GM12878 (cell line): ENCODE data around the gene KCNN3.

ENCODE experiments used
- ASH2L ChIP-seq: fragments of 300-600, 200-600 bp; sonication (generic); IDR thresholded peaks from 2 replicates; pipeline ENCODE4 v1.6.1; 2017; ENCODE audit warnings: low read depth, mild to moderate bottlenecking, borderline replicate concordance
- HDAC2 ChIP-seq: fragments of 200-600 bp; sonication (generic); IDR thresholded peaks from 2 replicates; pipeline ENCODE4 v1.6.1; 2017
- NR2C1 ChIP-seq: fragments of 450-650 bp; IDR thresholded peaks from 2 replicates; pipeline ENCODE4 v1.6.1; 2017; ENCODE audit warnings: antibody characterized with exemption, mild to moderate bottlenecking, moderate library complexity
- POLR2A ChIP-seq: IDR thresholded peaks from 2 replicates; pipeline ENCODE4 v1.6.1; 2011; ENCODE audit warnings: low read depth, mild to moderate bottlenecking, low read length
- POLR2AphosphoS5 ChIP-seq: IDR thresholded peaks from 2 replicates; pipeline ENCODE4 v1.6.1; 2011; ENCODE audit warnings: mild to moderate bottlenecking, low read length, inconsistent platforms
- POU2F2 ChIP-seq: IDR thresholded peaks from 3 replicates; pipeline ENCODE4 v1.6.1; 2011; ENCODE audit warnings: low read depth, mild to moderate bottlenecking, low read length, borderline replicate concordance
- STAT1 ChIP-seq: fragments of 450-650 bp; conservative IDR thresholded peaks from 2 replicates; pipeline ENCODE4 v1.6.1; 2014; ENCODE audit warnings: antibody characterized with exemption, mild to moderate bottlenecking
- TF ChIP-seq, protein P1 (sequence below): fragments of 450-650 bp; formaldehyde crosslinking; IDR thresholded peaks from 2 replicates; pipeline ENCODE4 v1.4.0; 2022; ENCODE audit warnings: mild to moderate bottlenecking, moderate library complexity
- TF ChIP-seq, protein P2 (sequence below), 3 experiments: IDR thresholded peaks in 2 of 3; conservative IDR thresholded peaks in 1 of 3; 2 replicates each; pipeline ENCODE4 v1.5.1; 2011; ENCODE audit warnings: low read depth in 3 of 3, low read length in 3 of 3, mild to moderate bottlenecking in 3 of 3, control low read depth in 2 of 3, moderate library complexity in 2 of 3, inconsistent platforms in 1 of 3, mixed read lengths in 1 of 3; ENCODE audit not compliant: control insufficient read depth in 2 of 3, insufficient read depth in 1 of 3; ENCODE audit errors: extremely low read depth in 1 of 3
- TF ChIP-seq, protein P3 (sequence below): fragments of 150-350 bp; IDR thresholded peaks from 2 replicates; pipeline ENCODE4 v1.6.1; 2016; ENCODE audit warnings: low read depth, low read length
- TF ChIP-seq, protein P4 (sequence below): IDR thresholded peaks from 2 replicates; pipeline ENCODE4 v1.6.1; 2012; ENCODE audit warnings: low read depth, low read length, improper control_type of control experiment

DNA sequence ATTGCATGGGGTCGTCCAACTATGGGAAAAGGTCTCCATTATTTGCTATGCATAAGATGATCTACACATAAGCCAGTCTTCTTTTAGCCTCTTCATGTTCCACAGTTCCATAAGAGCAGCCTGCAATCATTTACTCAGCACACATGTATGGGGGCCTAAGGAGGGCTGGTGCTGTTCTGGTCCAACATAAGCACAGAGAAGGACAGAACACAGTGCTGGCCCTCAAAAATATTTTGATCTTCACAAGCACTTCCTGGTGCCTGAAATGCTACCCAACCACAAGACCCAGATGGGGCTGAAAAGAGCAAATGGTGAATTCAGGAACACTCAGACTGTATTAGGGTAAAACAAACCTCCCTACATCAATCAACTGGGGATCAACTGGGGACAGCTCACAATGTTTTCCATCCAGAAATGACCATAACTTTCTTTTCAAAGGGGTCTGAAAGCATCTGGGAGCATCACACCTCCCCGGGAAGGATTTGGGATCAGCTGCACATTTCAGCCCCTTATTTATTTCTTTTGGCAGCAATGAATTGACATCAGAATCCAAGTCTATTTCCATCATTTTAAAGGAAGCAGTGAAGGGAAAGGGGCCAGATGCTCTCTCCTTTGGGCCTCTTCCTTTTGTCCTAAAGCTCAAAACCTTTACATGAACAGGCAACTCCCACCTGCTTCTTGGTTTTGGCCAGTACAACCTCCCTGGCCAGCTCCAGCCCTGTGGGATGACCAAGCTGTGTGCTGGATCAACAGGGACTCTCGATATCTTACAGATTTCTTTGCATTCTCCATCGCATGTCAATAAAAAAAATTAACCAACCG, 45.7 kb downstream of the KCNN3 start:
- TF ChIP-seq POLR2A (no peak), STAT1 (no peak), NR2C1 (no peak), HDAC2 (no peak), POU2F2 (no peak), POLR2AphosphoS5 (no peak), ASH2L (no peak)
- TF ChIP-seq, protein P1, sequence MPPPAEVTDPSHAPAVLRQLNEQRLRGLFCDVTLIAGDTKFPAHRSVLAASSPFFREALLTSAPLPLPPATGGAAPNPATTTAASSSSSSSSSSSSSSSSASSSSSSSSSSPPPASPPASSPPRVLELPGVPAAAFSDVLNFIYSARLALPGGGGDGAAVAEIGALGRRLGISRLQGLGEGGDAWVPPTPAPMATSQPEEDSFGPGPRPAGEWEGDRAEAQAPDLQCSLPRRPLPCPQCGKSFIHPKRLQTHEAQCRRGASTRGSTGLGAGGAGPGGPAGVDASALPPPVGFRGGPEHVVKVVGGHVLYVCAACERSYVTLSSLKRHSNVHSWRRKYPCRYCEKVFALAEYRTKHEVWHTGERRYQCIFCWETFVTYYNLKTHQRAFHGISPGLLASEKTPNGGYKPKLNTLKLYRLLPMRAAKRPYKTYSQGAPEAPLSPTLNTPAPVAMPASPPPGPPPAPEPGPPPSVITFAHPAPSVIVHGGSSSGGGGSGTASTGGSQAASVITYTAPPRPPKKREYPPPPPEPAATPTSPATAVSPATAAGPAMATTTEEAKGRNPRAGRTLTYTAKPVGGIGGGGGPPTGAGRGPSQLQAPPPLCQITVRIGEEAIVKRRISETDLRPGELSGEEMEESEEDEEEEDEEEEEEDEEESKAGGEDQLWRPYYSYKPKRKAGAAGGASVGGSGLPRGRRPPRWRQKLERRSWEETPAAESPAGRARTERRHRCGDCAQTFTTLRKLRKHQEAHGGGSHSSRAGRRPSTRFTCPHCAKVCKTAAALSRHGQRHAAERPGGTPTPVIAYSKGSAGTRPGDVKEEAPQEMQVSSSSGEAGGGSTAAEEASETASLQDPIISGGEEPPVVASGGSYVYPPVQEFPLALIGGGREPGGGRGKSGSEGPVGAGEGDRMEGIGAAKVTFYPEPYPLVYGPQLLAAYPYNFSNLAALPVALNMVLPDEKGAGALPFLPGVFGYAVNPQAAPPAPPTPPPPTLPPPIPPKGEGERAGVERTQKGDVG (CRISPR knock-in tag) = no peak
- TF ChIP-seq, protein P2, sequence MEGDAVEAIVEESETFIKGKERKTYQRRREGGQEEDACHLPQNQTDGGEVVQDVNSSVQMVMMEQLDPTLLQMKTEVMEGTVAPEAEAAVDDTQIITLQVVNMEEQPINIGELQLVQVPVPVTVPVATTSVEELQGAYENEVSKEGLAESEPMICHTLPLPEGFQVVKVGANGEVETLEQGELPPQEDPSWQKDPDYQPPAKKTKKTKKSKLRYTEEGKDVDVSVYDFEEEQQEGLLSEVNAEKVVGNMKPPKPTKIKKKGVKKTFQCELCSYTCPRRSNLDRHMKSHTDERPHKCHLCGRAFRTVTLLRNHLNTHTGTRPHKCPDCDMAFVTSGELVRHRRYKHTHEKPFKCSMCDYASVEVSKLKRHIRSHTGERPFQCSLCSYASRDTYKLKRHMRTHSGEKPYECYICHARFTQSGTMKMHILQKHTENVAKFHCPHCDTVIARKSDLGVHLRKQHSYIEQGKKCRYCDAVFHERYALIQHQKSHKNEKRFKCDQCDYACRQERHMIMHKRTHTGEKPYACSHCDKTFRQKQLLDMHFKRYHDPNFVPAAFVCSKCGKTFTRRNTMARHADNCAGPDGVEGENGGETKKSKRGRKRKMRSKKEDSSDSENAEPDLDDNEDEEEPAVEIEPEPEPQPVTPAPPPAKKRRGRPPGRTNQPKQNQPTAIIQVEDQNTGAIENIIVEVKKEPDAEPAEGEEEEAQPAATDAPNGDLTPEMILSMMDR (IDR thresholded peaks at IDR 0.05 in 2 of 3, conservative IDR thresholded peaks at IDR 0.05 in 1 of 3; ENCODE audit: control insufficient read depth in 2 of 3, extremely low read depth in 1 of 3, insufficient read depth in 1 of 3, low read depth in 3 of 3, low read length in 3 of 3) = no peak
- TF ChIP-seq, protein P3, sequence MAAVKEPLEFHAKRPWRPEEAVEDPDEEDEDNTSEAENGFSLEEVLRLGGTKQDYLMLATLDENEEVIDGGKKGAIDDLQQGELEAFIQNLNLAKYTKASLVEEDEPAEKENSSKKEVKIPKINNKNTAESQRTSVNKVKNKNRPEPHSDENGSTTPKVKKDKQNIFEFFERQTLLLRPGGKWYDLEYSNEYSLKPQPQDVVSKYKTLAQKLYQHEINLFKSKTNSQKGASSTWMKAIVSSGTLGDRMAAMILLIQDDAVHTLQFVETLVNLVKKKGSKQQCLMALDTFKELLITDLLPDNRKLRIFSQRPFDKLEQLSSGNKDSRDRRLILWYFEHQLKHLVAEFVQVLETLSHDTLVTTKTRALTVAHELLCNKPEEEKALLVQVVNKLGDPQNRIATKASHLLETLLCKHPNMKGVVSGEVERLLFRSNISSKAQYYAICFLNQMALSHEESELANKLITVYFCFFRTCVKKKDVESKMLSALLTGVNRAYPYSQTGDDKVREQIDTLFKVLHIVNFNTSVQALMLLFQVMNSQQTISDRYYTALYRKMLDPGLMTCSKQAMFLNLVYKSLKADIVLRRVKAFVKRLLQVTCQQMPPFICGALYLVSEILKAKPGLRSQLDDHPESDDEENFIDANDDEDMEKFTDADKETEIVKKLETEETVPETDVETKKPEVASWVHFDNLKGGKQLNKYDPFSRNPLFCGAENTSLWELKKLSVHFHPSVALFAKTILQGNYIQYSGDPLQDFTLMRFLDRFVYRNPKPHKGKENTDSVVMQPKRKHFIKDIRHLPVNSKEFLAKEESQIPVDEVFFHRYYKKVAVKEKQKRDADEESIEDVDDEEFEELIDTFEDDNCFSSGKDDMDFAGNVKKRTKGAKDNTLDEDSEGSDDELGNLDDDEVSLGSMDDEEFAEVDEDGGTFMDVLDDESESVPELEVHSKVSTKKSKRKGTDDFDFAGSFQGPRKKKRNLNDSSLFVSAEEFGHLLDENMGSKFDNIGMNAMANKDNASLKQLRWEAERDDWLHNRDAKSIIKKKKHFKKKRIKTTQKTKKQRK = no peak
- TF ChIP-seq, protein P4, sequence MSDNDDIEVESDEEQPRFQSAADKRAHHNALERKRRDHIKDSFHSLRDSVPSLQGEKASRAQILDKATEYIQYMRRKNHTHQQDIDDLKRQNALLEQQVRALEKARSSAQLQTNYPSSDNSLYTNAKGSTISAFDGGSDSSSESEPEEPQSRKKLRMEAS = no peak
